IMR-90 (cell line): ENCODE results near the gene GNAT3. TPM values are rescaled to one million over a fixed set of nuclear protein-coding genes. Genes with fewer than 3 reads are reported as not detected.
A peak's percentile ranks its signal among the peaks of the same experiment; 100 is the strongest.

ENCODE experiments used
- ATAC-seq: fragments of 200-7000 bp; cut with Tn5 transposase; 2 replicates; pipeline ENCODE4 v1.9.1; 2020; ENCODE audit warnings: low read depth, mild to moderate bottlenecking, moderate library complexity
- BruUV-seq: library from RNA; stranded (reverse); fragments of 400-500 nt; replicated peaks from 2 replicates; lab custom pipeline; 2021; lab: Mats Ljungman, UMichigan
- CTCF ChIA-PET: fragments of 300-600 bp; formaldehyde crosslinking; extraction: SDS; loops from one replicate; lab custom pipeline; 2021; ENCODE audit warnings: antibody characterized with exemption; lab: Yijun Ruan, JAX
- POLR2A ChIA-PET: fragments of 300-600 bp; sonication (Branson Sonifier 250); formaldehyde crosslinking; loops from one replicate; lab custom pipeline; 2022; ENCODE audit warnings: antibody characterized with exemption; ENCODE audit not compliant: unreplicated experiment; lab: Charles Lee
- DNase-seq: peaks from one replicate; pipeline ENCODE4 v3.0.0; 2013
- H2AFZ ChIP-seq: replicated peaks from 2 replicates; pipeline ENCODE3; 2013; ENCODE audit warnings: low read length, mild to moderate bottlenecking; ENCODE audit not compliant: poor library complexity
- H2AK5ac ChIP-seq: 2 replicates; pipeline ENCODE4 v1.6.1; 2013; ENCODE audit warnings: low read depth, low read length, inconsistent platforms
- H2AK9ac ChIP-seq: replicated peaks from 2 replicates; pipeline ENCODE3; 2013; ENCODE audit warnings: mild to moderate bottlenecking, low read depth, low read length, moderate library complexity; ENCODE audit not compliant: poor library complexity
- H2BK120ac ChIP-seq: 2 replicates; pipeline ENCODE4 v1.6.1; 2013; ENCODE audit warnings: low read depth, low read length, inconsistent platforms
- H2BK15ac ChIP-seq: 3 replicates; pipeline ENCODE4 v1.6.1; 2013; ENCODE audit warnings: low read depth, low read length, inconsistent platforms
- H2BK20ac ChIP-seq: 2 replicates; pipeline ENCODE4 v1.6.1; 2013; ENCODE audit warnings: low read depth, mild to moderate bottlenecking, inconsistent platforms, low read length, moderate library complexity
- H2BK5ac ChIP-seq: 2 replicates; pipeline ENCODE4 v1.6.1; 2013; ENCODE audit warnings: mild to moderate bottlenecking, low read depth, low read length, inconsistent platforms; ENCODE audit not compliant: poor library complexity, severe bottlenecking
- H3K14ac ChIP-seq: replicated peaks from 2 replicates; pipeline ENCODE4 v1.6.1; 2013; ENCODE audit warnings: low read depth, low read length, inconsistent platforms
- H3K18ac ChIP-seq: 2 replicates; pipeline ENCODE4 v1.6.1; 2013; ENCODE audit warnings: low read depth, low read length, control low read depth
- H3K23ac ChIP-seq: 2 replicates; pipeline ENCODE4 v1.6.1; 2013; ENCODE audit warnings: low read depth, low read length, inconsistent platforms
- H3K27ac ChIP-seq: 2 replicates; pipeline ENCODE4 v1.5.1; 2013; ENCODE audit warnings: mild to moderate bottlenecking, control low read depth, low read length; ENCODE audit not compliant: insufficient read depth
- H3K27me3 ChIP-seq: 2 replicates; pipeline ENCODE4 v1.6.1; 2013; ENCODE audit warnings: low read length; ENCODE audit not compliant: control insufficient read depth, insufficient read depth
- H3K36me3 ChIP-seq: 2 replicates; pipeline ENCODE4 v1.6.1; 2013; ENCODE audit warnings: low read length, mixed read lengths; ENCODE audit not compliant: control insufficient read depth, insufficient read depth
- H3K4ac ChIP-seq: 2 replicates; pipeline ENCODE4 v1.6.1; 2013; ENCODE audit warnings: low read depth, low read length, inconsistent platforms
- H3K4me1 ChIP-seq: 2 replicates; pipeline ENCODE4 v1.6.1; 2013; ENCODE audit warnings: low read length, mixed read lengths; ENCODE audit not compliant: control insufficient read depth, insufficient read depth
- H3K4me2 ChIP-seq: 2 replicates; pipeline ENCODE4 v1.6.1; 2013; ENCODE audit warnings: low read depth, mild to moderate bottlenecking, control low read depth, low read length, moderate library complexity
- H3K4me3 ChIP-seq: 2 replicates; pipeline ENCODE4 v1.5.1; 2013; ENCODE audit warnings: low read depth, mild to moderate bottlenecking, control low read depth, low read length, moderate library complexity; ENCODE audit not compliant: insufficient read depth
- H3K56ac ChIP-seq: 2 replicates; pipeline ENCODE4 v1.6.1; 2013; ENCODE audit warnings: low read length, inconsistent platforms; ENCODE audit not compliant: insufficient read depth; ENCODE audit errors: extremely low read depth
- H3K79me1 ChIP-seq, 2 experiments: 2 replicates each; pipeline ENCODE4 v1.6.1; 2013; ENCODE audit warnings: low read length in 2 of 2, inconsistent platforms in 1 of 2, low read depth in 1 of 2
- H3K9ac ChIP-seq: 2 replicates; pipeline ENCODE4 v1.6.1; 2013; ENCODE audit warnings: low read depth, low read length, control low read depth
- H3K9me1 ChIP-seq: 2 replicates; pipeline ENCODE4 v1.6.1; 2013; ENCODE audit warnings: low read length, inconsistent platforms; ENCODE audit not compliant: insufficient read depth
- H3K9me3 ChIP-seq: 2 replicates; pipeline ENCODE4 v1.6.1; 2013; ENCODE audit warnings: low read length; ENCODE audit not compliant: control insufficient read depth, insufficient read depth
- H4K20me1 ChIP-seq: 2 replicates; pipeline ENCODE4 v1.6.1; 2013; ENCODE audit warnings: low read length, inconsistent platforms; ENCODE audit not compliant: insufficient read depth
- H4K5ac ChIP-seq: 2 replicates; pipeline ENCODE4 v1.6.1; 2013; ENCODE audit warnings: mild to moderate bottlenecking, low read depth, low read length, control low read depth
- H4K8ac ChIP-seq, 2 experiments: 2 replicates each; pipeline ENCODE4 v1.6.1; 2013; ENCODE audit warnings: low read depth in 2 of 2, low read length in 2 of 2, control low read depth in 1 of 2, inconsistent platforms in 1 of 2
- H4K91ac ChIP-seq: 2 replicates; pipeline ENCODE4 v1.6.1; 2013; ENCODE audit warnings: low read depth, low read length, inconsistent platforms; ENCODE audit not compliant: insufficient read depth
- BHLHE40 ChIP-seq: fragments of 150-350 bp; IDR thresholded peaks from 2 replicates; pipeline ENCODE4 v1.6.1; 2016; ENCODE audit warnings: mild to moderate bottlenecking, low read depth, low read length
- CEBPB ChIP-seq: IDR thresholded peaks from 2 replicates; pipeline ENCODE4 v1.6.1; 2012; ENCODE audit warnings: low read depth, low read length, improper control_type of control experiment
- CHD1 ChIP-seq: IDR thresholded peaks from 2 replicates; pipeline ENCODE4 v1.6.1; 2012; ENCODE audit warnings: low read depth, low read length, improper control_type of control experiment
- FOS ChIP-seq: fragments of 150-350 bp; IDR thresholded peaks from 2 replicates; pipeline ENCODE4 v1.6.1; 2016; ENCODE audit warnings: low read depth, low read length
- MAFK ChIP-seq: IDR thresholded peaks from 2 replicates; pipeline ENCODE4 v1.6.1; 2012; ENCODE audit warnings: low read depth, low read length, improper control_type of control experiment
- MAZ ChIP-seq: IDR thresholded peaks from 2 replicates; pipeline ENCODE4 v1.6.1; 2012; ENCODE audit warnings: low read depth, mild to moderate bottlenecking, low read length, improper control_type of control experiment, moderate library complexity, borderline replicate concordance
- MXI1 ChIP-seq: IDR thresholded peaks from 2 replicates; pipeline ENCODE4 v1.6.1; 2012; ENCODE audit warnings: low read depth, mild to moderate bottlenecking, low read length, moderate library complexity, borderline replicate concordance
- NFE2L2 ChIP-seq: fragments of 150-350 bp; IDR thresholded peaks from 2 replicates; pipeline ENCODE4 v1.6.1; 2016; ENCODE audit warnings: low read depth, mild to moderate bottlenecking, low read length
- POLR2A ChIP-seq: IDR thresholded peaks from 2 replicates; pipeline ENCODE4 v1.6.1; 2012; ENCODE audit warnings: mild to moderate bottlenecking, low read depth, low read length
- RAD21 ChIP-seq: IDR thresholded peaks from 2 replicates; pipeline ENCODE4 v1.6.1; 2012; ENCODE audit warnings: low read length, improper control_type of control experiment
- RCOR1 ChIP-seq: IDR thresholded peaks from 2 replicates; pipeline ENCODE4 v1.6.1; 2012; ENCODE audit warnings: mild to moderate bottlenecking, low read length, improper control_type of control experiment; ENCODE audit not compliant: insufficient replicate concordance
- RFX5 ChIP-seq: IDR thresholded peaks from 2 replicates; pipeline ENCODE4 v1.8.0; 2012; ENCODE audit warnings: low read depth, mild to moderate bottlenecking, low read length, moderate library complexity
- SMC3 ChIP-seq: fragments of 150-350 bp; IDR thresholded peaks from 2 replicates; pipeline ENCODE4 v1.6.1; 2016; ENCODE audit warnings: low read depth, mild to moderate bottlenecking, antibody characterized with exemption, low read length, moderate library complexity
- USF2 ChIP-seq: fragments of 150-350 bp; IDR thresholded peaks from 2 replicates; pipeline ENCODE4 v1.6.1; 2017; ENCODE audit warnings: mild to moderate bottlenecking, antibody characterized with exemption, low read length, low read depth
- WGBS, 2 experiments: methylation state at CpG; one replicate each; pipeline versions ENCODE4 v1.1.5 to v1.1.7; 2013; ENCODE audit warnings: missing lambda C conversion rate in 2 of 2; ENCODE audit not compliant: insufficient read length in 1 of 2; ENCODE audit errors: extremely low coverage in 2 of 2; 5-methylcytosine and 5-hydroxymethylcytosine counted together
- dilution Hi-C: fragments of 300-500 bp; cut with HindIII; formaldehyde crosslinking; loops from one replicate; pipeline ENCODE4 v1.14.3; 2018; ENCODE audit warnings: low sequenced_read_pairs; ENCODE audit not compliant: unreplicated experiment
- in situ Hi-C: fragments of 300-500 bp; cut with MboI; formaldehyde crosslinking; loops from 3 replicates; pipeline ENCODE4 v1.14.3; 2019; ENCODE audit warnings: low sequenced_read_pairs, inconsistent platforms, mixed read lengths
- intact Hi-C: fragments of 100-400 bp; cut with micrococcal nuclease; formaldehyde crosslinking; loops from 2 replicates; pipeline ENCODE4 v1.10.0; 2022
- polyA plus RNA-seq, 3 experiments: library from polyadenylated mRNA; depleted of rRNA; stranded (reverse); fragments of >200 nt; gene quantifications; 2 replicates each; pipeline ENCODE4 v1.2.3, GENCODE V29; 2012; ENCODE audit warnings: low replicate concordance in 1 of 3
- total RNA-seq: library from RNA; depleted of rRNA; stranded (reverse); fragments of >200 nt; gene quantifications from 2 replicates; pipeline ENCODE4 v1.2.3, GENCODE V29; 2012
- TF ChIP-seq, protein P1 (sequence below): conservative IDR thresholded peaks from 2 replicates; pipeline ENCODE4 v1.5.1; 2012; ENCODE audit warnings: mild to moderate bottlenecking, low read depth, low read length, improper control_type of control experiment
- TF ChIP-seq, protein P2 (sequence below): fragments of 150-350 bp; IDR thresholded peaks from 2 replicates; pipeline ENCODE4 v1.6.1; 2016; ENCODE audit warnings: low read depth, mild to moderate bottlenecking, low read length, moderate library complexity, borderline replicate concordance

Gene GNAT3
- total and polyA plus RNA-seq, 2 of the 4 experiments (the other 2 are of a cell fraction), result not detected

- no peak overlapping the region for H2AFZ ChIP-seq
- peaks cover 2% of the 10 kb centered on the region; the same call in 1 of the 2 replicates for H3K4me1 ChIP-seq
- H3K9ac ChIP-seq, result no peak overlapping the region
- no peak for ATAC-seq
- no peak overlapping the region for H3K56ac ChIP-seq
- H3K4ac ChIP-seq, result no peak overlapping the region; the same call in 1 of the 2 replicates
- no CpG with 5 or more reads among the region's 1 CpG for WGBS, 2 experiments
- H3K27ac ChIP-seq, result no peak overlapping the region
- H2AK5ac ChIP-seq, result no peak overlapping the region
- H3K18ac ChIP-seq, result peak overlapping the region; percentile 71; the same call in 1 of the 2 replicates
- H2BK20ac ChIP-seq, result peak overlapping the region; percentile 87; the same call in 1 of the 2 replicates
- H3K36me3 ChIP-seq, result no peaks in the 10 kb centered on the region
- H2BK5ac ChIP-seq, result peak overlapping the region; percentile 81
- H3K14ac ChIP-seq, result no peak overlapping the region
- in situ Hi-C loops, result no loop called here
- no peak overlapping the region for H3K4me2 ChIP-seq
- CTCF ChIA-PET, result no interaction called here
- H3K9me1 ChIP-seq, result no peaks in the 10 kb centered on the region
- H4K91ac ChIP-seq, result no peak overlapping the region
- no peak for DNase-seq
- dilution Hi-C loops, result no loop called here
- H2BK15ac ChIP-seq, result 0 out of 3 replicates have a peak overlapping the region, but pooled peaks have one; percentile 41
- no peaks in the 10 kb centered on the region for H4K20me1 ChIP-seq
- TF ChIP-seq BHLHE40, result no peak
- no peak for TF ChIP-seq POLR2A
- TF ChIP-seq, protein P1, sequence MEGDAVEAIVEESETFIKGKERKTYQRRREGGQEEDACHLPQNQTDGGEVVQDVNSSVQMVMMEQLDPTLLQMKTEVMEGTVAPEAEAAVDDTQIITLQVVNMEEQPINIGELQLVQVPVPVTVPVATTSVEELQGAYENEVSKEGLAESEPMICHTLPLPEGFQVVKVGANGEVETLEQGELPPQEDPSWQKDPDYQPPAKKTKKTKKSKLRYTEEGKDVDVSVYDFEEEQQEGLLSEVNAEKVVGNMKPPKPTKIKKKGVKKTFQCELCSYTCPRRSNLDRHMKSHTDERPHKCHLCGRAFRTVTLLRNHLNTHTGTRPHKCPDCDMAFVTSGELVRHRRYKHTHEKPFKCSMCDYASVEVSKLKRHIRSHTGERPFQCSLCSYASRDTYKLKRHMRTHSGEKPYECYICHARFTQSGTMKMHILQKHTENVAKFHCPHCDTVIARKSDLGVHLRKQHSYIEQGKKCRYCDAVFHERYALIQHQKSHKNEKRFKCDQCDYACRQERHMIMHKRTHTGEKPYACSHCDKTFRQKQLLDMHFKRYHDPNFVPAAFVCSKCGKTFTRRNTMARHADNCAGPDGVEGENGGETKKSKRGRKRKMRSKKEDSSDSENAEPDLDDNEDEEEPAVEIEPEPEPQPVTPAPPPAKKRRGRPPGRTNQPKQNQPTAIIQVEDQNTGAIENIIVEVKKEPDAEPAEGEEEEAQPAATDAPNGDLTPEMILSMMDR, result no peak
- TF ChIP-seq SMC3, result no peak
- no peak for TF ChIP-seq CEBPB
- no peak for TF ChIP-seq RCOR1
- no peak for TF ChIP-seq FOS
- no peak for TF ChIP-seq NFE2L2
- TF ChIP-seq CHD1, result no peak
- TF ChIP-seq MAZ, result no peak
- TF ChIP-seq, protein P2, sequence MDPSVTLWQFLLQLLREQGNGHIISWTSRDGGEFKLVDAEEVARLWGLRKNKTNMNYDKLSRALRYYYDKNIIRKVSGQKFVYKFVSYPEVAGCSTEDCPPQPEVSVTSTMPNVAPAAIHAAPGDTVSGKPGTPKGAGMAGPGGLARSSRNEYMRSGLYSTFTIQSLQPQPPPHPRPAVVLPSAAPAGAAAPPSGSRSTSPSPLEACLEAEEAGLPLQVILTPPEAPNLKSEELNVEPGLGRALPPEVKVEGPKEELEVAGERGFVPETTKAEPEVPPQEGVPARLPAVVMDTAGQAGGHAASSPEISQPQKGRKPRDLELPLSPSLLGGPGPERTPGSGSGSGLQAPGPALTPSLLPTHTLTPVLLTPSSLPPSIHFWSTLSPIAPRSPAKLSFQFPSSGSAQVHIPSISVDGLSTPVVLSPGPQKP, result no peak
- no peak for TF ChIP-seq RAD21
- TF ChIP-seq MXI1, result no peak
- no peak for TF ChIP-seq RFX5
- no peak for TF ChIP-seq USF2
- TF ChIP-seq MAFK, result no peak
- no peak overlapping the region for H3K4me3 ChIP-seq
- H4K5ac ChIP-seq, result peak overlapping the region; percentile 72; the same call in 1 of the 2 replicates
- H2AK9ac ChIP-seq, result no peak overlapping the region
- intact Hi-C loops, result no loop called here
- no peak overlapping the region for H3K23ac ChIP-seq
- BruUV-seq, result no TSS peak
- peak overlapping the region in 1 of 2 experiments; percentile 33; a peak in 1 of 4 replicates for H4K8ac ChIP-seq
- H3K27me3 ChIP-seq, result no peaks in the 10 kb centered on the region
- H3K9me3 ChIP-seq, result no peaks in the 10 kb centered on the region
- H2BK120ac ChIP-seq, result peak overlapping the region; percentile 85; the same call in 1 of the 2 replicates
- no peaks in the 10 kb centered on the region for H3K79me1 ChIP-seq
- POLR2A ChIA-PET, result no interaction called here
These were observed 11.5 kb downstream of the GNAT3 start for GRCh38 chr7:80500325-80500724.
